GM19023 (cell line): Measurements from ENCODE around the gene CSRP2.

Experiments used
- ATAC-seq: cut with Tn5 transposase; IDR thresholded peaks from one replicate; pipeline ENCODE4 v1.9.1; 2021; ENCODE audit warnings: mild to moderate bottlenecking, moderate library complexity; ENCODE audit not compliant: unreplicated experiment

Gene CSRP2

GRCh38 chr12:76878899-76879709 is at the start of gene CSRP2:
Gene CSRP2 (minus strand): TSS chr12:76879019. CDS start chr12:76866260, 12,759 bp downstream.
- ATAC-seq = peak; percentile 90

DNA sequence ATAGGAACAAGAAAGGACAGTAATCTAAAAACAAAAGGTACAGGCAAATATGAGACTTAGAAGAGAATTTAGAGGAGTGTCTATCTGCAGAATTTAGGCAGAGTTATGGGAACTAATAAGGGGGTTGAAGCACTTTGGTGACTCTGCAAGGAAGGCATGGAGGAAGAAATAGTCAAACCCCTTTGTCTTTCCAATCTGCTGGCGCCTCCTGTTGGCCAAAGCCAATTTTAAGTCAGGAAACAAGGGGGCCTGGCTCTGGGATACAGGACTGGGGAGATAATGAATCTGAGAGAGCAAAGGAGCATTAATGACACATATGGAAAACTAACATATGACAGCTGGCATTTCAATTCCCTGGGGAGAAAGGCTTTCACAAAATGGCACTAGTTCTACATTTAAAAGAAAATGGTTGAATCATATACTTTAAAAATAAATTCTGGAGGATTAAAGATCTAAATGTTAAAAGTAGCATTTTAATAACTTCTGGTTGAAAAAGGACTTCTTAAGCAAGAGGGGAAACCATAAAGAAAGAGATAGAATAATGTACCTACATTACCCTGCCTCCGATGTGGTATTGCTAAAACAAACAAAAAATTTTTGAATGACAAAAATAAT is 48.5 kb upstream of the CSRP2 start:
- ATAC-seq = no peak

GRCh38 chr12:76925135-76925534 is 46.3 kb upstream of the CSRP2 start:
- no peak for ATAC-seq

GRCh38 chr12:76922866-76923265 is 44.0 kb upstream of the CSRP2 start:
- no peak for ATAC-seq

DNA sequence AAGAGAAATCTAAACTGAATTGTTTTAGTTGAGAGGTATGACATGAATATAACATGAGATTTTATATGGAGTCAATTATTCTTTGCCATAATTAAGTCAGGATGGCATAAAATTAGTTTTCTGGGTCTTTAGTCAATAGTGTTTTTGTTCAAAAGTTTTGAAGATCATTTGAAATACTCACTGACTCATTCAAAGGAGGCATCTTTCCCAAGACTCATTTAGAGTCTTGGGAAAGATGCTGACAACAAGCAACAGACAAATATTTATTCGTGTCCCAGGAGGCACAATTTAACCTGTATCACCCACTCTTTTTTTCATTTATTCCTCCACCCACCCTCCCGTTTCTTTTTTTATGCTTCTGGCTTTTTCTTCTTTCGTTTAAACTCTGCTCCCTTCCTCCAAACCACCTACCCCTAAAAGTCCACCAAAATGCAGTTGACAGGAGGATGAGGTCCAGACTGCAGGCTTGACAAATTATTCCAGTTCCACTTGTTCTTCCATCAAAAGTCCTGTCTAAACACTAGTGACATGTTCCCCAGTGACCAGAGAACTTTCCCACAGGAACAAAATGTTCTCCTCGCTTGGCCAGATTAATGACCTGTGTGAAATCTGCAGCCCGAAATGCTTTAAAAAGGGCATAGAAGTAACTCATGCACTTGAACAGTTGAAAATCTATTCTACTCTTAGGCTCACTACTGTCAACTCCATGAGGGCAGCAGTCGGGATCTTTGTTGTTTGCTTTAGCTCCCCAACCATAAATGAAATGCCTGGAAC is 43.3 kb upstream of the CSRP2 start:
- ATAC-seq = no peak

DNA sequence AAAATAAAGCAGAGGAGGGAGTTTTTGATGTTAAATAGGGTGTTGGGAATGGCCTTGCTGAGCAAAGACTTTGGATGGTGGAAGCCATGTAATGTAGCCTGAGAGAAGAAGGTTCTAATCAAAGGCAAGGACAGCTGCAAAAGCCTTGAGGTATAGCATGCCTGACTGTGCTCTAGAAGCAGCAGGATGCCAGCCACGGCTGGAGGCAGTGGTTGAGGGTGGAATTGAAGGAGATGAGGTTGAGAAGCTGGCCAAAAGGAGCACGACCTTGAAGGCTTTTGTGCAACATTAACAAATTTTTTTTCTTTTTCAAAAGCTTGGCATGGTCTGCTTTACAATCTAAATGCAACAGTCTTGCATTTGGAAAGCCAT is 42.3 kb upstream of the CSRP2 start:
- ATAC-seq = no peak

DNA sequence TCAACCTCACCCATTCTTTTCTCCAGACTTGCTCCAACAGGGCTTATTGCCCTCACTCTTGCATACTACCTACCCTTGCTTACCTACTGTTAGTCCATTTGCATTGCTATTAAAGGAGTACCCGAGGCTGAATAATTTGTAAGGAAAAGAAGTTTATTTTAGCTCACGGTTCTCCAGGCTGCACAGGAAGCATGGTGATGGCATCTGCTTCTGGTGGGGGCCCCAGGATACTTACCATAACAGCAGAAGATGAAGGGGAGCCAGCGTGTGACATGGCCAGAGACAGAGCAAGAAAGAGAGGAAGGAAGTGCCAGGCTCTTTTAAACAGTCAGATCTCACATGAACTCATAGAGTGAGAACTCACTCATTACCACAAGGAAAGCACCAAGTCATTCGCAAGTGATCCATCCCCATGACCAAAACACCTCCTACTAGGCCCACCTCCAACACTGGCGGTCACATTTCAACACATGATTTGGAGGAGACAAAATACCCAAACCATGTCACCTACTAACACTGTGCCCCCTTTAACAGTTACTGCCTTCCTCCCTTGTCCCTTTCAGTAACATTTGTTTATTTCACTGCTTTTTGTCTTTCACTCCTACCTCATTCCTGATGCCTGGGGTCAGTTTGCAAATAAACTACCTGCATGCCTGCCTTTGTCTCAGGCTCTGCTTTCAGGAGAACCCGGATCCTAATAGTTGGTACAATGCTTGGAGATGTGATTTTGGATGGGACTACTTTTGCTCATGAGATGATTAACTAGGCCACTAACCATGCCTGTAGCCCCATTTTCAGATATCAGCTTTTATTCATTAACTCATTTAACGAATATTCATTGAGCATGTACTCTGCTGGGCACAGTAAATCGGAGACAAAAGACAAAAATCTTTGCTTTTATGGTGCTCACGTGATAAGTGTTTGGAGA is 41.6 kb upstream of the CSRP2 start:
- ATAC-seq = peak; percentile 87

GRCh38 chr12:76919383-76920171 is 40.8 kb upstream of the CSRP2 start:
- ATAC-seq = no peak

DNA sequence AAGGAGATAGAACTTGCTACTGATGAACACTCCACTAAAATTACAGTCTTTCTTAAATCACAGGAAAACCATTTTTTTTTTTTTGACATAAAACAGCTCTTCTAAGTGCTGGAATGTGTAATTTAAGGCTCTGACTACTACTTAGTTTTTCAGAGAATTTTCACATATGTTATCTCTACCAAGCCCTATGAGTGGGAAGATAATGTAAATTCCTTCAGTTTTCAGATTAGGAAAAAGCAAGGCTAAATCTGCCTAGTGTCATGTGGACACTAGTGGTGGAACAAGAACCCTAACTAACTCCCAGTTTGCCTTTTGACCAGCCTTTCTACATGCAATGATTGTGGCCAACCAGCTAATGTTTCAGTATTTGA is 37.3 kb upstream of the CSRP2 start:
- ATAC-seq = no peak

- ATAC-seq = no peak
Observed at GRCh38 chr12:76915361-76916169, 36.7 kb upstream of the CSRP2 start.

- no peak for ATAC-seq
Observed at GRCh38 chr12:76914102-76914859, 35.5 kb upstream of the CSRP2 start.

DNA sequence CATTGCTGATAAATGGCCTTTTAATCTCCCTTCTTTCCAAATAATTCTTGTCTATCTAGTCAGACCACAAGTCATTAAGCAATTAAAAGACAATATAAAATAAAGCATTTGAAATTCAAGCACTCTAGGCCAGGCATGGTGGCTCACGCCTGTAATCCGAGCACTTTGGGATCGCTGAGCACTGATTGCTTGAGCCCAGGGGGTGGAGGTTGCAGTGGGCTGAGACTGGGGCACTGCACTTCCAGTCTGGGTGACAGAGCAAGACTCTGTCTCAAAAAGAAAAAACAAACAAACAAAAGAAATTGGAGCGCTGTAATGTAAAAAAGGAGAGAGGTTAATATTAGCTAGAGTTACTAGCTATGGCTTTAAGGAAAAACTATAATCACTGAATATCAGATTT is 30.5 kb upstream of the CSRP2 start:
- ATAC-seq = no peak

DNA sequence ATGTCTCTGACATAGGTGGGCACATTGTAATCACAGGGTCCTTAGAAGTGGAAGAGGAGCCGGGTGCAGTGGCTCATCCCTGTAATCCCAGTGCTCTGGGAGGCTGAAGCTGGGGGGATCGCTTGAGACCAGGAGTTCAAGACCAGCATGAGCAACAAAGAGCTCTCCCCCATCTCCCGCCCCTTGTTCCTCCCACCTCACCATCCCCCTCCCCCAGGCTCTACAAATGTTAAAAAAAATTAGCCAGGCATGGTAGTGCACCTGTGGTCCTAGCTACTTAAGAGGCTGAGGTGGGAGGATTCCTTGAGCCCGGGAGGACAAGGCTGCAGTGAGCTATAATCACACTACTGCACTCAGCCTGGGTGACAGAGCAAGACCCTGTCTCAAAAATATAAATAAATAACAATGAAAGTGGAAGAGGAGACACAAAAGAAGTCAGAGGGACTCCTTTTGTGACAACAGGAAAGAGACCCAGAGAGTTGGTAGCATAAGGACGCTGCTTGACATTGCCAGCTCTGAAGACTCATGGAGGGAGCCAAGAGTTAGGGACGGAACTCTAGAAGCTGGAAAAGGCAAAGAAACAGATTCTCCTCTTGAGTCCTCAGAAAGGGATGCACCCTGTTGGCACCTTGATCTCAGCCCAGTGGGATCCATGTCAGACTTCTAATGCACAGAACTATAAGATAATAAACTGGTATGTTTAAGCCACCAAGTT is 29.6 kb upstream of the CSRP2 start:
- no peak for ATAC-seq

- ATAC-seq = no peak
Observed at GRCh38 chr12:76901628-76902380, 23.0 kb upstream of the CSRP2 start.

- ATAC-seq = no peak
Observed at GRCh38 chr12:76899522-76899921, 20.7 kb upstream of the CSRP2 start.

- no peak for ATAC-seq
Observed at GRCh38 chr12:76898442-76898841, 19.6 kb upstream of the CSRP2 start.

- ATAC-seq = no peak
Observed at GRCh38 chr12:76896274-76896673, 17.5 kb upstream of the CSRP2 start.
